ENCODE results near the gene NUCKS1.

The NUCKS1 gene

DNA sequence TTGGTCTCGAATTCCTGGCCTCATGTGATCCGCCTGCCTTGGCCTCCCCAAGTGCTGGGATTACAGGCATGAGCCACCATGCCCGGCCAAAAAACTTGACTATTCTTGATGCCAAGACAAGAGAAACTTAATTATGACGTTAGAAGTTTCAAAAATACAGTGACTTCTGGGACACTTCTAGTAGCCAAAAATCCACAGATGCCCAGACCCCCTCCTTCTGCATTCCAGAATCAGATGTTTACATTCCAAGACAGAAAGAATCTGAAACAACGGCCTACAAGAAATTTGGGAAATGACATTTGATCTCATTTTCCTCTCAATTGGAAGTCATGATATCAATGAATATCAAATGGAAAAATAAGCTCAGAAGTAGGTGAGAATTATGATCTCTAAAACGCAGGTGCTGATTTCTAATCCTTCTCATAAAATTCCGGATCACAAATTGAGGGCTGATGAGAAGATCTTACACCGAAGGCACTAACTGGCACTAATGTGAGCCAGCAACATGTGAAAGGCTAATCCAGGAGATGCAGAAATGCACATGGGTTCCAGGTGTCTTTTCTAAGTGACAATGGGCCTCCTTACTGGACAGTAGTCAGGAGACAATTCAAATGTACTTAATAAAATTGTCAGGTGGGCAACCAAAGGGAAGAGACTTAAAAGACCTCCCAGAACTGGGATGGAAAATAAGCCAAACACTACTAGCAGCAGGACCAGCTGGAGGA is 19.8 kb upstream of the NUCKS1 start:
- no peak for DNase-seq

- no peak for DNase-seq
Observed at GRCh38 chr1:205767248-205767647, 17.3 kb upstream of the NUCKS1 start.

GRCh38 chr1:205766570-205766969 is 16.6 kb upstream of the NUCKS1 start:
- DNase-seq, result no peak

- no peak for DNase-seq
Observed at GRCh38 chr1:205766038-205766437, 16.1 kb upstream of the NUCKS1 start.

DNA sequence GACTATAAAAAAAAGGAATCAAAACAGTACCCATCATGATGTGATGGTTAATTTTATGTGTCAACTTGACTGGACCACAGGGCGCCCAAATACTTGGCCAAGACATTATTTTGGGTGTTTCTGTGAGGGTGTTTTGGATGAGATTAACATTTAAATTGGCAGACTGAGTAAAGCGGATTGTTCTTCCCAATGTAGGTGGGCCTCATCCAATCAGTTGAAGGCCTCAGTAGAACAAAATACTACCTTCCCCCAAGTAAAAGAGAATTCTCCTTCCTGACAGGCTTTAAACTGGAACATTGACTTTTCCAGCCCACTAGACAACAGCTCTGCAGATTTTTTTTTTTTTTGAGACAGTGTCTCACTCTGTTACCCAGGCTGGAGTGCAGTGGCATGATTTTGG is 14.6 kb upstream of the NUCKS1 start:
- DNase-seq, result no peak

- no peak for DNase-seq
Observed at GRCh38 chr1:205763980-205764379, 14.0 kb upstream of the NUCKS1 start.

- DNase-seq, result no peak
Observed at GRCh38 chr1:205760606-205761005, 10.6 kb upstream of the NUCKS1 start.

DNA sequence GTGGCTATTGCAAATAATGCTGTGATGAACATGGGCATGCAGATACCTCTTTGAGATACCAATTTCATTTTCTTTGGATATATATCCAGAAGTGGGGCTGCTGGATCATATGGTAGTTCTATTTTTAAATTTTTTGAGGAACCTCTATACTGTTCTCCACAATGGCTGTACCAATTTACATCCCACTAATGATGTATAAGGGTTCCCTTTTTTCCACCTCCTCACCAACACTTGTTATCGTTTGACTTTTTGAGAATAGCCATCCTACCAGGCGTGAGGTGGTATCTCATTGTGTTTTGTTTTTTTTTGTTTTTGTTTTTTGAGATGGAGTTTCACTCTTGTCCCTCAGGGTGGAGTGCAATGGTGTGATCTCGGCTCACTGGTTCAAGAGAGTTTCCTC is 6.6 kb upstream of the NUCKS1 start:
- DNase-seq, result no peak

- DNase-seq, result no peak
Observed at GRCh38 chr1:205754857-205755256, 4.9 kb upstream of the NUCKS1 start.

DNA sequence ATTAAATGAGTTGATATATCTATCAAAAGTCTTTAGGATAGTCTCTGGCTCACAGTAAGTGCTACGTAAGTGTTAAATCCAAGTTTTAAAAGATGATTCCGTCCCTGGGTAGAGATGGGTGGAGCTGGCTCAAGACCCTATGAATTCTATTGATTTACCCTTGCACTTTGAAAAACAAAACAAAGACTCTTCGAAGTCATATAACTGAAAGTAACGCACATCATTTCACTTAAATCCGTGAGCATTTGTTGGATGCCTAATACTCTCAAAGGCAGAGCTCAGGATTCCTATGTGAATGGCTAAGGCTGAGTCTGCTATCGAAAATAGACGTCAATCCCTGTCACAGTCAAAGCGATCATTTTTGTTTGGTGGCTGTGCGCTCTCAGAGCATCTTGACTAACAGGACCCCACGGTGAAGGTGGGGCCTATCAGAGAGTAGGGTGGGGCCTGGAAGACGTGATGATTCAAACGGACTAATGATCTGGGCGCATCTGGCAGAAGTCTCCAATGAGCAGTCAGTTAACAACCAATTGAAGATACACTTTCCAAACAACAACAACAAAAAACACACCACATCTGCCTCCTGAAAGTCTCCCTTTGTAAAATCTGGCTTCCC is 1.2 kb upstream of the NUCKS1 start:
- no peak for DNase-seq

GRCh38 chr1:205749234-205750137 is 496 bp downstream of the NUCKS1 start:
- DNase-seq, result peak; percentile 51

DNA sequence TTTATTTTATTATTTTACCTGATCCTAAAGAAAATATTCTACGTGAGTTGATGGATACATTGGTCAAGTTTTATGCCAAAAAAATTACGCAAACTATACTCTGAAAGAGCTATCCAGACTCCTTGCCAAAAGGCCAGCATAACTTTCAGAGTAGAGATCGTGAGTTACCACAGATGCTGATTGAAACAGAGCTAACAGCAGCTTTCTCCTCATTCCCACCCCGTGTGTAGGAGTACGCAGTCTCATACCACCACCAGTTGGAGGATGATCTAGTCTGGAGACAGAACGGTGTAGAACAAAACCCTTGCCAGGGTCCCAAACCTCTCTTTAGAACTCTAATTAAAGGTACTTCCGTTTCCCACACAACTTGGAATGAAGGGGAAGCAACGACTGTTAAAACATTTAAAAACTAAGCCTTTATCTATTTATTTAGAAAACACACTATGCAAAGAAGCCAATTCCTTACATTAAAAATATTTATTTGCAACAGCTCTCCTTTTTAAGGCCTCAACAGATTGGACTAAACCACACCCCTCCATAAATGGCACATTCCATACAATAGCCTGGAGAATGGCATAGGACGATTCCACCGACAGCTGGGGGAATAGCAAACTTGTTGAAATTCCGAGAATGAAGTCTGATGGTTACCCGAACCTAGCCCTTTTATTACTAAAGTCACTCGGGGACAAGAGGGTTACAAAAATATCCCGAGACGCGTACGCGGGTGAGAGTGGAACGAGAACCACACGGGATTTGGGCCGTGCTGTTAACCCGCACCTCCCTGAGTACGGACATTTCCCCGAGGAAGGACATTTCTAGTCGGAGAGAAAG is 1.4 kb downstream of the NUCKS1 start:
- DNase-seq, result peak; percentile 27

- no peak for DNase-seq
Observed at GRCh38 chr1:205746757-205747412, 3.1 kb downstream of the NUCKS1 start.

DNA sequence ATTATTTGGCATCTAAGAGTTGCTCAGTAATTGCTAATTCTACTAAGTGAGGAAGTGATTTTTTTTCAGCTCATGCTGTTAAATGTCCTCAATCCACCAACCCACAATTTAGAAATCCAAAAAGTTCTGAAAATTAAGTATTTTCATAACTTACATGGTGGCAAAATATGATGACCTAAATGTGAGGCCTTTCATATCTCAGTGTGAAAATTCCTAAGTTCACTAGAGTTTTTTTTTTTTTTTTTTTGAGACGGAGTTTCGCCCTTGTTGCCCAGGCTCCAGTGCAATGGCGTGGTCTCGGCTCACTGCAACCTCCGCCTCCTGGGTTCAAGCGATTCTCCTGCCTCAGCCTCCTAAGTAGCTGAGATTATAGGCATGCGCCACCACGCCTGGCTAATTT is 5.6 kb downstream of the NUCKS1 start:
- no peak for DNase-seq

DNA sequence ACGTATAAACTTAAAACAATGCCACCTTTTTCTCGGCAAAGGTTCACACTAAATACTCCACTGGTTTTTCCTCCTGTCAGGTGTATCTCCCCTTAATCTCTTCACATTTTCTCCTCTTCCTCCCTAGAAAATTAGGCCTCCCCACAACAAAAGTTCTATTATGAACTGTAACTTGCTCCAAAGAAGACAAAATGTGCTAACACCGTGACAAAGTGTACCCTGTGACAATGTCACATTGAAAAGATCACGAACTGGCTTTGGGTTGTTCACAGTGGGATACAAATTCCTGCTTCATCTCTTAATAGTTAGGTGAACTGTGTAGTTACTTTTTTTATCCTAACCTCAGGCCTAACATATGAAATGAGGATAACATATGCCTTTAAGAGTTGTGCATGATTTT is 6.0 kb downstream of the NUCKS1 start:
- no peak for DNase-seq

- no peak for DNase-seq
Observed at GRCh38 chr1:205741681-205742080, 8.3 kb downstream of the NUCKS1 start.

- no peak for DNase-seq
Observed at GRCh38 chr1:205739348-205740160, 10.4 kb downstream of the NUCKS1 start.

- DNase-seq, result no peak
Observed at GRCh38 chr1:205735218-205735617, 14.8 kb downstream of the NUCKS1 start.

- DNase-seq, result no peak
Observed at GRCh38 chr1:205733438-205734175, 16.4 kb downstream of the NUCKS1 start.

- DNase-seq, result no peak
Observed at GRCh38 chr1:205729945-205730610, 19.9 kb downstream of the NUCKS1 start.
